GM10847 (cell line): ENCODE results near the gene KCNA3.

ENCODE experiments used
- POLR2A ChIP-seq: IDR thresholded peaks from 2 replicates; pipeline ENCODE4 v1.6.1; 2011; ENCODE audit not compliant: insufficient read length; ENCODE audit errors: extremely low read depth

KCNA3 gene

DNA sequence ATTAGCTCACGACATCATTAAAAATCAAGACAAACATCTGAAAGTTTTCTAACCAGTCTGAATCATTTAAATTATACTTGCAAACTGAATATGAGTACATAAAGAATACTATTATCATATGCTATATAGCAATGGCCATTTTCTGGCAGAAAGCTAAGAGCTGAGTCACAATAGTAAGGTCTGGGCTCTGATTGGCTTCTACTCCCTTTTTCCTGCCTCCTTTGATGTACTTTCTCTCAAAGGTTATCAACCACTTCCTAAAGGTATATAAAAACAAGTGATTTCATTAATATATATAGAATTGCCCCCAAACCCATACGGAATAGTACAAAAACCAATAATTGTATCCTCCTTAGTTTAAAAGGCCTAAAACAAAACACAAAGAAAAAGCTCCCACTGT lies 7.0 kb downstream of the KCNA3 start:
- TF ChIP-seq POLR2A = no peak

DNA sequence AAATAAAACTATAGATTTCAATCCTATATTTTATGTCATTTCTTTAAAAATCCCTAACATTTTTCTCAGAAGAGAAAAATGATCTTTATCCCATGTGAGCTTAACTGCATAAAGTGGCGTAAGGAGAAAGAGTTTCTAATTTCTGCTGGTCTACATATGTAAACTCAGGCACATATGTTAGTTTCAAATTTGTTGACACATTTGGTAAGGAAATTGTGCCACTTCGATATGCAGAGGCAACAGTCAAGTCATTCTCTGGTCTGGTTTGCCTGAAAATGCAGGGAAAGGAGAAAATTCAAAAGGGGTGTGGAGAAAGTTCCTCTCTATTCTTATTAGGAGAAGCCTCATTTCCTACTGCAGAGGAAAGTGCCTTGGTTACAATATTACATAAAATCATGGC lies 11.5 kb downstream of the KCNA3 start:
- no peak for TF ChIP-seq POLR2A

DNA sequence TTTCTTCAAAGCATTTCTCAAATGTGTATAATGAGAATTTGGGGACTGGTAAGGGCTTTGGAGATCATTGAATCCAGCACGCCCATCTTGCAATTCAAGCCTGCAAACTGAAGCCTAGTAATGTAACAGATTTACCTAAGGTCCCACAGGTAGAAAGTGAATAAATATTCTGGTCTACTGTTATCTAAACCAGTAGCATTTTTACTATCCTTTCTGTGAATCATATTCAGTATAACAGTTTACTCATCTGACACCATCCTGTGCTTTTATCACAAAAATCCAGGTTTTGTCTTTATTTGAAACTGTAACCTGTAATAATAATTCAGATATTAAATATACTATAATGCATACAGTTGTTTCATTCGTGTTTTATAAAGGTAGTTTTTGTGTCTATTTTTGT lies 17.4 kb downstream of the KCNA3 start:
- no peak for TF ChIP-seq POLR2A

DNA sequence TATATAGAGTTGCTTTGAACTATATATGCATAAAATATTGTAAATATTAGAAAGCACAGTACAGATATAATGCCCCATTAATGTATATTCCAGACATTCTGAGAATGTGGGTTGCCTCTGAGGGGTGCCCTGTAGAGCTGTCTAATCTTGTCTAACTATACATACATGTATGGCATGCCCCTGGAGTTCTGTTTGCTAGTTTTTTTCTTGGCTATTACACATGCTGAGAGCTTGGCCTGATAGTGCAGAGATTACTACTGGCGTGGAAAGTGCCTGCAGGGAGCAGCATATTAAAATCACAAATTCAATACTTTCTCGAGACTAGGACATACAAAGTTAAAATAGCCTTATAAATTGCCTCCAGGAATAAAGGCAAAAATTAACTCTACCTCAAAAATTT lies 24.1 kb downstream of the KCNA3 start:
- no peak for TF ChIP-seq POLR2A

DNA sequence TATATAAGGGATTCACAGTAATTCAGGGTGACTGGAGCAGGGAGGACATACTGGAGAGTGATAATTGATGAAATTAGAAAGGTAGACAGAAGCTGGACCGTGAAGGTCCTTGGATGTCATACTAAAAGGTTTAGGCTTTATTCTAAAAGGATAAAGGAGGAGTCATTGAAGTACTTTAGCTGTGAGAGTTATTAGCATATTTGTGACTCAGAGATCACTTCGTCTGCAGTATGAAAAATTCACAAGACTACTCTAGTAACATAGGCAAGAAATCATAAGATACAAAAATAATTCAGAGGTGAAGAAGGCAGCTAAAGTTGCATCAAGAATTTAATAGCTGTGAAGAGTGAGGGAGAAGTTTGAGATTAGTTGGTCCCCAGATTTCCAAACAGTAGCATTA lies 26.3 kb downstream of the KCNA3 start:
- no peak for TF ChIP-seq POLR2A

DNA sequence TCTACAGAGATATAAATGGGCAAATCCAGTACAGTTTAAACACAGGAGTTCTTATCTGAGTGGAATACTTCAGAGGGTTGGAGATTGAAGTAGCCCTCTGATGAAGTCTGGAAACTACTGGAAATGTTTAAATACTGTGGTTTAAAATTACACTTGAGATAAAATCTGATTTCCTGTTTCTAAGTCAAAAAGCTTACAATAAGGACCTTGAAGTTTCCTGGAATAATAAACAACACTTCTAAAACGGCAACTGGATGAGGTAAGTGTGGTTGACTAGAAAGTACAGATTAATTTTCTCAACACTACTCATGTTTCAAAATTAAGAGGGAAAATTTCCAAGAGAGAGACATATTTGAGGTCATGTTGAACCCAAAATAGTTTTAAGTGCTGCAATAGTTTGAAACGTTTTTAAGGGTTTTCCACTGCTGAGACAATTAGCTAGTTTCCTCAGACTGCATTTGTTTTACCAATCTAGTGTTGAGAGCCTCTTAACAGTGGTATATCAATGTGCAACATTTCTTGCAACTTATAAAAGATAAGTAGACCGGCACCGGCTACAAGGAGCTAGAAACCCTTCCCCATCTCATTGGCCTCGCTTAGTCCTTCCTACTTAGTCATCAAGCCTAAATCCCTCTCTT lies 27.4 kb downstream of the KCNA3 start:
- no peak for TF ChIP-seq POLR2A

DNA sequence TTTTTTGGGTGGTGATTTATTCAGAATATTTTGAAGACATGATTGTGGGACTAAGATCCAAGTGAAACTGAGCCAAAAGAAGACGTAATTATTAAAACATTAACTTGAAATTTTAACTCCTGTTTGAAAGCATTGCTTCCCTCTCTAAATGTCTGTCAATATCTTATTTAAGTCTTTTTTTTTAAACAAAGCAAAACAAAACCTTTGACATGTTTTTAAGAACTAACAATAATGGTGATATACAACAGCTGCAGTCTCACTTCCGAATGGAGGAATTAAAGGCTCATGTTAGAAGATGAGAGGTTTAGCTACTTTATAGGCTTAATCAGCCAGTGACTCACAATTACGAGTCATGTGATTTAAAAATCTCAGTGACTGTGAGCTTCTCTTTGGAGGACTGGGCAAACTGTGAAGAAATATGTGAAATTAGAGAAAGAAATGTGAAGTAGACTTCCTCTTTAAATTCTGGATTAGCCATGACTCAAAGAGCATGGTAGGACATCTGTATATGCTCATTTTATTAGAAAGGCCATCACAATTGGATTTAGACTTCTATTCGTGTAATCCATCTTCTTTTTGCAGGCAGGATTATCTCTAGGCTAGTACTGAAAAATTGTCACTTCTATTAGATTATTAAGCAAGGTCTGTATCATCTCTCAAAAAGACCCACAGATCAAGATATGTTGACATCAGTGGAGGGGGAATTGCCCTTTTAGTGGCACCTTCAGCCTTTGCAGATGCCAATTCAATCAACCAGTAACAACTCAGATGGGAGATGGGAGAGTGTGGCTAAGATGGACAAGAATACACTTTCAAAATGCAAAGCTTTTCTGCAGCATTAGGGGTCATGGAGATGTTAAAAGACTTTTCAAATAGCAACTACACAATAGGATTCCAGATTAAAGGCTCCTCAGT lies 28.7 kb downstream of the KCNA3 start:
- TF ChIP-seq POLR2A = no peak

DNA sequence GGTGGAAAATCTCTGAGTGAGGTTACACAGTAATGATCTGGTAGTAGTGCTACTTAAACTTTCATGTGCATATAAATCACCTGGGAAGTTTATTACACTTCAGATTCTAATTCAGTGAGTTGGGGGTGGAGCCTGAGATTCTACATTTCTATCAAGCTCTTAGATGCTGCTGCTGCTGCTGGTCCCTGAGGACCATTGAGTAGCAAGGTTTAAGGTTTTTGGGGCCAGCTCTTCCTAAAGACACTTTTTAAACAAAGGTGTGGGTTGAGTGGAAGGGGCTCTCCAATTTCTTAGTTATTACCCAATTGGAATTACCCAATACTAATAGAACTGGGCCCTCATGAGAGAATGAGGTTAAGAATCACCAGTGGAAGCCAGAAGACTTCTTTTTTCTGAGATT lies 29.5 kb downstream of the KCNA3 start:
- TF ChIP-seq POLR2A = no peak

DNA sequence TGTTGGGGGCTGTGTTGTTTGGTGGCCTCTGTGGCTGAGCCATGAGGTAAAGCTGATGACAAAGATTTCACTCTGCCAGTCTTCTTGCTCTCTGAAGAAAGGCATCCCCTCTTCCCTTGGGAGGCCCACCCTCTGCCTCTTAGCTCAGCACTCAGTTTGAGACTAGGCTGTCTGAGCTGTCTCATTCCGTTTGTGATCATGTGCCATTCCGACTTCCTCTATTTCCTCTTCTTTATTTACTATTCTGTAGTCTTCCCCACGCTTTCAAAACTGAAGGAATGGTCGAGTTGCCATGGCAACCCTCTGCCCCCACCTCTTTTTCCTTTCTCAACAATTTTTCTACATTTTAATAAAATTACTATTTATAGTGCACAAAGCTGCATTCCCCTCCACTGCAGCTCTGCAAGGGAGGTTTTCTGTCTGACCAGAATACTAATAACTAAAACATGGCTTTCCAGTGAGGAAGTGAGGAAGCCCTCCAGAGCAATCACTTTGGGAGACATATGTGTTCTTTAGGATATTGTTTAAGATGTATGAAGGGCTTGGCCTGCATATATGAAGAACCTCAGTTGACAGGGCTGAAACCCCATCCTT lies 30.8 kb downstream of the KCNA3 start:
- no peak for TF ChIP-seq POLR2A

DNA sequence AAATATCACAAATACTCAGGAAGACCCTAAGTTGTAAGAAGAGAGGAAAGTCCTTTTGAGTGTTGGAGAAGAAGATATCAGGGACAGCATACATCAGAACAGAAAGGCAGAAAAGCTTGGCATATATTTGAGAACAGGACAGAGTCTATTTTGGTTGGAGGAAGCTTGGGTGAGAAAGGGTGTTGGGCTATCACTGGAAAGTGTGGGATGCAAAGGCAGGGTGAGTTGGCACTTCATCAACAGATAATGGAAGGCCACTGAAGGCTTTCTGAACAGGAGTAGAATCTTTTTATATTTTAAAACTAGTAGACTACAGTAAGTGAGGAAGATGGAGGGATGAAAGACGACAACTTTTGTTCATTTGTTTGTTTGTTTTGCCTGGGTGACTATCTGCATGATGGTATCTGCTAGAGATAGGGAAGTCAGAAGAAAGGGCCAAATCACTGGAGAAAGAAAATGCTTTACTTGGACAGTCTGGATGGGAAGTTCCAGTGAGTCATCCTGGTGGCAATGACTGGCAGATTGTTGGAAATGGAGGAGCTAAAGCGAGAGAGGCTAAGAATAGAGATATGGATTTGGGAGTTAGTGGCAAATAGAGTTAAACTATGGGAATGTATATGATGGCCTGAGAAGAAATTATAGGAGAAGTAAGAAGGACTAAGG lies 34.9 kb downstream of the KCNA3 start:
- no peak for TF ChIP-seq POLR2A

DNA sequence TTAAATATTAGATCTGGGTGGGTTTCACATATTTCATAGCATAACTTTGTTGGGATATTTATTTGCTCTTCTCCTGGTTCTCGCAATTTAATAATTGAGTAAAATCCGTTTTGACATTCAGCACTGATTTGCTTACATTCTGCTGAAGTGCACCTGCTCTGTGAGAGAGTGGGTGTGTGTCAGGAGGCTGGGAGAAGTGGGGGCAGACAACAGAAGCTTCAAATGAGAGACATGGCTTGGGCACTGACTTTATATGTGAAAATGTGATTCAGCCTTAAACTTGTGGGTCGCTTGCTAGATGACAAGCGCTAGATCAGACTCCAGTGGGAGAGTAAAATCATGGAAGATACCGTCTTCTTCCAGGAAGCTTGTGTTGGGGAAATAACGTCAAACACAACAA lies 36.2 kb downstream of the KCNA3 start:
- no peak for TF ChIP-seq POLR2A

DNA sequence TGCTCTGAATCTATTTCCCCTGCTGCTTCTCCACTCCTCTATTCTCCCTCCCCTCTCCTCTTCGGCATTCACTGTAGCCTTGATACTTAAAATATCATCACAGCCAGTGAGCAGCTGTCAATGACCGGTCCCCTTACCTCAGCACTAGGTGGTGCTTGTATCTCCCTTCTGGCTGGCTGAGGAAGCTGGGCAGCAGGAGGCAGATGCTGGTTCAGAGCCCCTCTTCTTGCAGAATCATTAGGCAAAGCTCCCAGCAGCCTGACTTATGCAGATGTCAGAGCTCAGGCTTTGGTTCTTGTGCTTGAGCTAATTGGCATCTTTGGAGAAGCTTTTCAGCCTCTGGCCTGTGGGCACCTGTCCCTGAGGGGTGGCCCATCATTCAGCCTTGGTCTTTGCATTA lies 36.7 kb downstream of the KCNA3 start:
- TF ChIP-seq POLR2A = no peak

DNA sequence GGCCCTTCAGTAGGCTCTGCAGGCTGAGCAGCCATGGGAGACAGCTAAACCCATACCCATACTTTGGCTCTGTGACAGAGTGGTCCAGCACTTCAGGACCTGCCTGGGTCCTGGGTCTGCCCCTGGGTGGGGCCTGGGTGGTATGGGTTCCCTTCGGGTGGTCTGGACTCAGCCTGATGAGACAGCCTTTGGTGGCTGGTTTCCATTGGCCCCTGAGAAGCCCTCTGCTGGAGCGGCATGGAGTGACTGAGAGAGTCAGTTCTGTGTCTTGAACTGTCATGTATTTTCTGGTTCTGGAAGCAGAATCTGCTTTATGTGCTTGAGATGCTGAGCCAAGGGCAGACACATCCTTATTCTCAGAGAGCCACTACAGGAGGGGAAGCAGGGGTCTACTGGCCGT lies 37.3 kb downstream of the KCNA3 start:
- no peak for TF ChIP-seq POLR2A

DNA sequence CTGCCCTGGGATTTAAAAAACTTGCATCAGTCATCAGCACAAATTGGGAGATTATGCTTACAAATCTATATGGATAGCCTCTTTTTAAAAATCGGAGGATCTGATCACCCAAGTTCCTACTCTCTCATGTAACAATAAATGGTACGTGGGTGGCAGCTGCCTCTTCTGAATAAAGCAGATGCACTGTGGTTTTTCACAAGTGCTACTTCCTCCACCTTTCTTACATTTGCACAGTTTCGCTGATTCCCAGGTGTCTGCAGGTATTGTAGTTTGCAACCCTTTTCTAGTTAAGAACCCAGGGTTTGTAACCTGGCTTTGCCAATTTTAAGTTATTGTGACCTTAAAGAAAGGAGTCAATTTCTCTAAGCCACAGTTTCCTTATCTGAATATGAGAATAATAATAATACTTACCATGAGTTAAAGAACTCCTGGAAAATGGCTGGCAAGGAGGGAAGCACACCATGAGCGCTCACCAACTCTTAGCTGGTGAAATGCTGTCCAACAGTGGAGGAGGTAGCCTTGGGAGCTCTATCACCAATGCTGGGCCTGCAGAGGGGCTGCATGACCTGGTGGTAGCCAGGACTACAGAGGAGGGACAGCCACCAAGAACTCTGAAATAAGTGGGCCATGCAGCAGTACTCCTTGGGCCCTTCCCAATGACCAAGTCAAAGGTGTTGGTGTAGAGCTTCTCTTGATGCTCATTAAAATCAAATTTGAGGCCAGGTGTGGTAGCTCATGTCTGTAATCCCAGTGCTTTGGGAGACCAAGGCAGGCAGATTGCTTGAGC lies 38.4 kb downstream of the KCNA3 start:
- TF ChIP-seq POLR2A = no peak

DNA sequence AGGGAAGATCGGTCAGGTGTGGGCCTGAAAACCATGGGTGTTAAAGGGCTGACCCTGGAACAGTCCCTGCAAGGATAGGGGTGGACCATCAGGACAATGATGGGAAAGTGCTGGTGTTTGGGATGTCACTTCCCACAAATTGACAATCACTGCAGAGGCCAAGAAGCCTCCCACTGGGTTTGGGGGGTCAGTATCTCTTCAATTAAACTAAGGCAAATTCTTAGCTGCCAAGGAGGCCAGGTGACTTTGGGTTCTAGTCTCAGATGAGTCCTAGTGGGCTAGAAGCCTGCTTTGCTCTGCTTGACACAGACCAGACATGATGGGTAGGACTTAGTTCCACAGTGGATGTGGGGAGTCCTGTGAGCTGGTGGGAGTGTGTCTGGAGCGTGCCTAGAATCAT lies 39.3 kb downstream of the KCNA3 start:
- TF ChIP-seq POLR2A = no peak
